Adipose tissue (tissue), 3 donors: ENCODE measurements around the gene PEBP1. TPM values are rescaled to one million over a fixed set of nuclear protein-coding genes. Genes with fewer than 3 reads are reported as not detected.

Source experiments
- H3K27ac ChIP-seq: one replicate; pipeline ENCODE4 v1.5.1; 2013; ENCODE audit warnings: low read depth, low read length
- WGBS, 3 donors: extraction: QIAGEN DNeasy Blood & Tissue Kit; methylation state at CpG; one replicate each; pipeline ENCODE4 v1.1.7; 2013; 5-methylcytosine and 5-hydroxymethylcytosine counted together
- polyA plus RNA-seq, 3 donors: library from polyadenylated mRNA; stranded (reverse); fragments of 200-250 nt; gene quantifications; one replicate each; pipeline ENCODE4 v1.2.3, GENCODE V29; 2013
- donor health status: healthy with polysubstance abuse.
- donor health status: Bipolar disorder and iron deficiency.
- donor health status: healthy.

The PEBP1 gene
- polyA plus RNA-seq, 3 donors, result 143 to 331 (median 288) TPM

GRCh38 chr12:118185602-118186397, 49.9 kb downstream of the PEBP1 start:
- WGBS, 3 donors, result 61 to 90% (median 86%) methylated on average over 5 of the region's 5 CpGs
- H3K27ac ChIP-seq, result no peak overlapping the region

- no peak overlapping the region for H3K27ac ChIP-seq
- 69 to 74% (median 73%) methylated on average over 6 of the region's 6 CpGs for WGBS, 3 donors
These were observed 52.0 kb downstream of the PEBP1 start for GRCh38 chr12:118187751-118188435.

GRCh38 chr12:118188690-118189371, 52.9 kb downstream of the PEBP1 start:
- 53 to 63% (median 58%) methylated on average over 10 of the region's 10 CpGs for WGBS, 3 donors
- no peak overlapping the region for H3K27ac ChIP-seq

- H3K27ac ChIP-seq, result no peak overlapping the region
- WGBS, 3 donors, result 10 to 49% (median 48%) methylated on average over 14 of the region's 14 CpGs
These were observed 53.8 kb downstream of the PEBP1 start for GRCh38 chr12:118189741-118190191.

GRCh38 chr12:118190266-118190665, 54.3 kb downstream of the PEBP1 start:
- WGBS, 3 donors, result 21 to 55% (median 50%) methylated on average over 11 of the region's 11 CpGs

GRCh38 chr12:118193477-118193876, 57.6 kb downstream of the PEBP1 start:
- H3K27ac ChIP-seq, result no peak overlapping the region
- WGBS, 3 donors, result 78 to 82% (median 81%) methylated on average over 5 of the region's 5 CpGs

More at GRCh38 chr12:118190266-118190665, 54.3 kb downstream of the PEBP1 start:
- no peak overlapping the region for H3K27ac ChIP-seq

- WGBS, 3 donors, result 94 to 96% (median 95%) methylated on average over 6 of the region's 6 CpGs
- H3K27ac ChIP-seq, result no peak overlapping the region
These were observed 58.0 kb downstream of the PEBP1 start for GRCh38 chr12:118193958-118194357.

Other genes starting within 250 kb of the PEBP1 start
- gene KSR2, start 167.1 kb upstream of the PEBP1 start, polyA plus RNA-seq, result under 1 TPM; under 0.01 to 0.20 (median 0.01) TPM
- gene RFC5, start 119.4 kb upstream of the PEBP1 start, polyA plus RNA-seq, result 10 to 100 TPM in 1 of 3 donors, 1 to 10 TPM in 2; 5.6 to 14.6 (median 5.8) TPM
- gene WSB2, start 74.9 kb upstream of the PEBP1 start, polyA plus RNA-seq, result 10 to 100 TPM; 21.1 to 55.7 (median 40.3) TPM
- gene VSIG10, start 32.1 kb upstream of the PEBP1 start, polyA plus RNA-seq, result 10 to 100 TPM; 10.8 to 18.9 (median 18.3) TPM
- gene TAOK3, start 236.8 kb downstream of the PEBP1 start, polyA plus RNA-seq, result 10 to 100 TPM in 2 of 3 donors, 1 to 10 TPM in 1; 7.9 to 16.4 (median 12.0) TPM
- gene SUDS3, start 240.4 kb downstream of the PEBP1 start, polyA plus RNA-seq, result 10 to 100 TPM in 1 of 3 donors, 1 to 10 TPM in 2; 7.3 to 18.3 (median 7.8) TPM